GM10847 (cell line): Measurements from ENCODE around the gene FCGR1A.
"Not testable (repeated sequence)": the region's sequence is repeated elsewhere in the genome, so short reads cannot be mapped to it uniquely, and the experiment has no call there.

ENCODE experiments used
- POLR2A ChIP-seq: IDR thresholded peaks from 2 replicates; pipeline ENCODE4 v1.6.1; 2011; ENCODE audit not compliant: insufficient read length; ENCODE audit errors: extremely low read depth

Gene FCGR1A

DNA sequence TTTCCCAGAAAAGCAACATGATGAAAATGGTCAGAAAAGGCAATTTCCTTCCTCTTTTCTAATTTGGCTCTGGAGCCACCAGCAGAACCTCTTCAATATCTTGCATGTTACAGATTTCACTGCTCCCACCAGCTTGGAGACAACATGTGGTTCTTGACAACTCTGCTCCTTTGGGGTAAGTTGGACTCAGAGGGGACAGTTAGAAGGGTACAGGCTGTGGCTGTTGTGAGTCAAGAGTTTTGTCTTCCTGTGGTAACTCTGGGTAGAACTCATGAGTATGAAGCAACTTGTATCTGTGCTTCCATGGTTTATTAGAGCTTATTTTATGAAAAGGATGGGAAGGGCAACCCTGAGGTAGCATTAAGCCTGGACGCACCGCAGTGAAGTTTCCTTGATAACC lies at the start of gene FCGR1A:
Gene FCGR1A, plus strand, starts transcription at position 95 of the 400 bp plus-strand sequence. Its CDS starts 50 bp downstream, at position 145.
- TF ChIP-seq POLR2A: not testable (repeated sequence)

DNA sequence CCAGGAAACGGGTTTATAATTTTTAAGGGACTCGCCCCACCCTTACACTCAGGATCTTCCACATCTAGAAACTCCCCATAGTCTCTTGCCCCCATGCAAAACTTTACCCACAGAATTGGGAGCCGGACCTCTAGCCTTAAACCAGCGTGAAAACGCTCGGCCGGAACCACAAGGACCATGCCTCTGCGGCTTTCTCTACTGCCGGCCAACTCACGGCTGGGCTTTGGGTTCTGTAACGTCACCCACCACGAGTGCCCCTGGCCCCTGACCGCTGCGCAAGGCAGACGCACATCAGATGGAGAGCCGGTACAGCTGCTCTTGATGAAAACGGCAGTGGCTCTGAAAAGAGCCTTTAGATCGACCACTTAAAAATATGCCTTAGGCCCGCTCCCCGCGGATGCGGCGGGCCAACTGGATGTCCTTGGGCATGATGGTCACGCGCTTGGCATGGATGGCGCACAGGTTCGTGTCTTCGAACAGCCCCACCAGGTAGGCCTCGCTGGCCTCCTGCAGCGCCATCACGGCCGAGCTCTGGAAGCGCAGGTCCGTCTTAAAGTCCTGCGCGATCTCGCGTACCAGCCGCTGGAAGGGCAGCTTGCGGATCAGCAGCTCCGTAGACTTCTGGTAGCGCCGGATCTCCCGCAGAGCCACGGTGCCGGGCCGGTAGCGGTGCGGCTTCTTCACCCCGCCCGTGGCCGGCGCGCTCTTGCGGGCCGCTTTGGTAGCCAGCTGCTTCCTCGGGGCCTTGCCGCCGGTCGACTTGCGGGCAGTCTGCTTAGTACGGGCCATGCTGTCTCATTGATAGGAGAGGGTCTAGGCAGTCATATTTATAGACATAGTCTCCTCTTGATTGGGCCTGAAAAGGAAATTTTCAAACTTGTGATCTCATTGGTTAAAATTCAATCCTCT lies 30.7 kb downstream of the FCGR1A start:
- peak; percentile 92 for TF ChIP-seq POLR2A
